Hepatocyte (in vitro differentiated cells): ENCODE results near the gene CCDC88C.

Experiments used
- CTCF ChIP-seq: fragments of 200-600 bp; sonication (generic); IDR thresholded peaks from 2 replicates; pipeline ENCODE4 v1.5.1; 2016; ENCODE audit warnings: antibody characterized with exemption, mild to moderate bottlenecking; ENCODE audit not compliant: poor library complexity
- EZH2phosphoT487 ChIP-seq: fragments of 200-600 bp; sonication (generic); IDR thresholded peaks from one replicate; pipeline ENCODE4 v1.6.1; 2018; ENCODE audit warnings: antibody characterized with exemption, mild to moderate bottlenecking, low read depth, moderate library complexity; ENCODE audit not compliant: unreplicated experiment, severe bottlenecking

GRCh38 chr14:91272341-91273272 lies 145.0 kb downstream of the CCDC88C start:
- TF ChIP-seq CTCF (no peak), EZH2phosphoT487 (no peak)
